ENCODE results near the gene RBPMS2. TPM values are rescaled to one million over a fixed set of nuclear protein-coding genes. Genes with fewer than 3 reads are reported as not detected.

The RBPMS2 gene
- total and polyA plus RNA-seq, 4 donors = 0.42 to 7.9 (median 2.4) TPM

- no peak overlapping the region for H3K4me3 ChIP-seq (ENCODE audit: low read depth in 1 of 3, low read length in 3 of 3)
- no peaks in the 10 kb centered on the region for H3K9me3 ChIP-seq (ENCODE audit: control insufficient read depth in 4 of 4, low read length in 3 of 4)
- H3K27me3 ChIP-seq (ENCODE audit: control insufficient read depth in 4 of 4, insufficient read depth in 4 of 4, low read length in 3 of 4) = no peaks in the 10 kb centered on the region
- H3K4me1 ChIP-seq (ENCODE audit: control insufficient read depth in 4 of 4, insufficient read depth in 4 of 4, low read length in 3 of 4) = peaks cover 13 to 40% (median 35%) of the 10 kb centered on the region in 4 donors
- DNase-seq (ENCODE audit: low spot score) = no peak
- H3K36me3 ChIP-seq (ENCODE audit: control insufficient read depth in 4 of 4, insufficient read depth in 3 of 4, low read depth in 1 of 4, low read length in 3 of 4) = no peaks in the 10 kb centered on the region
- no peak overlapping the region for H3K9ac ChIP-seq (ENCODE audit: low read depth in 1 of 2, low read length in 2 of 2)
- H3K27ac ChIP-seq (ENCODE audit: low read depth in 1 of 2, low read length in 2 of 2) = no peak overlapping the region
- WGBS = 87% methylated on average over 2 of the region's 2 CpGs
- no peak for TF ChIP-seq ATF3 (IDR thresholded peaks at IDR 0.05)
- TF ChIP-seq RAD21 (IDR thresholded peaks at IDR 0.05) = no peak
- no peak for TF ChIP-seq EGR1 (IDR thresholded peaks at IDR 0.05; ENCODE audit: low read depth in 2 of 2)
- no peak for TF ChIP-seq NR2F2 (IDR thresholded peaks at IDR 0.05)
- no peak for TF ChIP-seq CTCF (IDR thresholded peaks at IDR 0.05; ENCODE audit: low read depth, low read length, missing input control)
- no peak for TF ChIP-seq HNF4A (conservative IDR thresholded peaks at IDR 0.05)
- TF ChIP-seq SP1 (IDR thresholded peaks at IDR 0.05) = no peak
- no peak for TF ChIP-seq RXRA (IDR thresholded peaks at IDR 0.05)
- TF ChIP-seq YY1 (IDR thresholded peaks at IDR 0.05) = no peak
- no peak for TF ChIP-seq GABPA (IDR thresholded peaks at IDR 0.05 in 1 of 2, conservative IDR thresholded peaks at IDR 0.05 in 1 of 2)
- no peak for TF ChIP-seq HNF4G (IDR thresholded peaks at IDR 0.05)
Measured at GRCh38 chr15:64779024-64779423, 3.6 kb upstream of the RBPMS2 start.

DNA sequence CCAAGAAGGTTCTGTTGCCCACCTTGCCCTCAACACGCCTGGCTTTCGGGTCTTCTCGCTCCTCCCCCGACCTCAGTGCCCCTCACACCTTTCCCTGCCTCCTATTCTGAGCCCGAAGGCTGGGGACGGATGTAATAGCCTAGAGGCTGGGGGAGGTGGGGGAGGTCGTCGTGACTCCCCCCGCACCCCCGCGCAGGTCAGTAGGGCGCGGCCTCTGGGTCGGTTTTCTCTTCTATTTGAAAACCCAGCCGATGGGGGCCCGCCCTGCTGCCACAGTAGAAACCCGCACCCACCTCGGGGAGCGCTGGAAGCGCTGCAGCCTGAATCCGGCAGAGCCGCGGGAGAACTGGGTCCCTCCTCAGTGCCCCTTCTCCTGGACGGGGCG, 1.0 kb upstream of the RBPMS2 start:
- no peak overlapping the region for H3K4me3 ChIP-seq (ENCODE audit: low read depth in 1 of 3, low read length in 3 of 3)
- no peaks in the 10 kb centered on the region for H3K27me3 ChIP-seq (ENCODE audit: control insufficient read depth in 4 of 4, insufficient read depth in 4 of 4, low read length in 3 of 4)
- H3K9me3 ChIP-seq (ENCODE audit: control insufficient read depth in 4 of 4, low read length in 3 of 4) = no peaks in the 10 kb centered on the region
- no peak for TF ChIP-seq FOXA1 (IDR thresholded peaks at IDR 0.05)
- no peak for TF ChIP-seq YY1 (IDR thresholded peaks at IDR 0.05)
- no peak for TF ChIP-seq HNF4A (conservative IDR thresholded peaks at IDR 0.05)
- TF ChIP-seq NR2F2 (IDR thresholded peaks at IDR 0.05) = no peak
- TF ChIP-seq JUND (IDR thresholded peaks at IDR 0.05) = no peak
- TF ChIP-seq REST (IDR thresholded peaks at IDR 0.05) = no peak
- no peak for TF ChIP-seq CTCF (IDR thresholded peaks at IDR 0.05; ENCODE audit: low read depth, low read length, missing input control)
- no peak for TF ChIP-seq EGR1 (IDR thresholded peaks at IDR 0.05; ENCODE audit: low read depth in 2 of 2)
- no peak for TF ChIP-seq RAD21 (IDR thresholded peaks at IDR 0.05)
- no peak for TF ChIP-seq GABPA (IDR thresholded peaks at IDR 0.05 in 1 of 2, conservative IDR thresholded peaks at IDR 0.05 in 1 of 2)
- TF ChIP-seq SP1 (IDR thresholded peaks at IDR 0.05) = no peak
- no peak for TF ChIP-seq HNF4G (IDR thresholded peaks at IDR 0.05)
- no peak for TF ChIP-seq ZBTB33 (IDR thresholded peaks at IDR 0.05)
- TF ChIP-seq RXRA (IDR thresholded peaks at IDR 0.05) = no peak
- no peak for TF ChIP-seq ATF3 (IDR thresholded peaks at IDR 0.05)
- no peak for TF ChIP-seq FOXA2 (IDR thresholded peaks at IDR 0.05)
- TF ChIP-seq, protein P1, sequence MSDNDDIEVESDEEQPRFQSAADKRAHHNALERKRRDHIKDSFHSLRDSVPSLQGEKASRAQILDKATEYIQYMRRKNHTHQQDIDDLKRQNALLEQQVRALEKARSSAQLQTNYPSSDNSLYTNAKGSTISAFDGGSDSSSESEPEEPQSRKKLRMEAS (IDR thresholded peaks at IDR 0.05) = no peak
- H3K27ac ChIP-seq (ENCODE audit: low read depth in 1 of 2, low read length in 2 of 2) = no peak overlapping the region
- DNase-seq (ENCODE audit: low spot score) = no peak
- no peaks in the 10 kb centered on the region for H3K36me3 ChIP-seq (ENCODE audit: control insufficient read depth in 4 of 4, insufficient read depth in 3 of 4, low read depth in 1 of 4, low read length in 3 of 4)
- WGBS = 75% methylated on average over 25 of the region's 25 CpGs
- no peak overlapping the region for H3K9ac ChIP-seq (ENCODE audit: low read depth in 1 of 2, low read length in 2 of 2)
- H3K4me1 ChIP-seq (ENCODE audit: control insufficient read depth in 4 of 4, insufficient read depth in 4 of 4, low read length in 3 of 4) = peaks cover 5 to 15% (median 11%) of the 10 kb centered on the region in 4 donors

Measured in liver (tissue), 9 donors.